Aorta (tissue), 5 donors: ENCODE results near the gene DDX41. TPM values are rescaled to one million over a fixed set of nuclear protein-coding genes. Genes with fewer than 3 reads are reported as not detected.

Experiments used
- ATAC-seq: fragments of 200-7000 bp; cut with Tn5 transposase; one replicate; pipeline ENCODE4 v1.9.1; 2022; ENCODE audit warnings: moderate library complexity; ENCODE audit not compliant: low FRiP score
- DNase-seq, 2 donors: peaks; one replicate each; pipeline ENCODE4 v3.0.0-alpha.2; 2020
- H3K27ac ChIP-seq, 2 donors: one replicate each; pipeline ENCODE4 v1.5.1; 2013; ENCODE audit warnings: low read length in 2 of 2, mild to moderate bottlenecking in 2 of 2, moderate library complexity in 2 of 2, control low read depth in 1 of 2, inconsistent platforms in 1 of 2, low read depth in 1 of 2
- H3K27me3 ChIP-seq, 2 donors: one replicate each; pipeline ENCODE4 v1.6.1; 2013; ENCODE audit warnings: control low read depth in 1 of 2, low read length in 1 of 2, mild to moderate bottlenecking in 1 of 2, moderate library complexity in 1 of 2; ENCODE audit not compliant: insufficient read depth in 2 of 2, control insufficient read depth in 1 of 2
- H3K36me3 ChIP-seq, 2 donors: one replicate each; pipeline ENCODE4 v1.6.1; 2013; ENCODE audit warnings: control low read depth in 1 of 2, low read length in 1 of 2, mild to moderate bottlenecking in 1 of 2; ENCODE audit not compliant: insufficient read depth in 2 of 2, control insufficient read depth in 1 of 2
- H3K4me1 ChIP-seq, 2 donors: one replicate each; pipeline ENCODE4 v1.6.1; 2013; ENCODE audit warnings: low read length in 2 of 2, control low read depth in 1 of 2, mild to moderate bottlenecking in 1 of 2, moderate library complexity in 1 of 2; ENCODE audit not compliant: insufficient read depth in 2 of 2, control insufficient read depth in 1 of 2
- H3K4me3 ChIP-seq, 2 donors: one replicate each; pipeline ENCODE4 v1.5.1; 2013; ENCODE audit warnings: low read length in 2 of 2, control low read depth in 1 of 2, mild to moderate bottlenecking in 1 of 2
- H3K9me3 ChIP-seq: one replicate; pipeline ENCODE4 v1.6.1; 2013; ENCODE audit warnings: mild to moderate bottlenecking, low read length; ENCODE audit not compliant: control insufficient read depth
- WGBS, 2 donors: extraction: QIAGEN DNeasy Blood & Tissue Kit; methylation state at CpG; one replicate each; pipeline ENCODE4 v1.1.7; 2013; 5-methylcytosine and 5-hydroxymethylcytosine counted together
- intact Hi-C, 2 donors: fragments of 100-400 bp; cut with DNase I; formaldehyde crosslinking; loops; one replicate each; pipeline versions ENCODE4 v1.14.2 to v1.15.0; 2022
- polyA plus RNA-seq, 2 donors: library from polyadenylated mRNA; stranded (reverse); fragments of 200-250 nt; gene quantifications; one replicate each; pipeline ENCODE4 v1.2.3, GENCODE V29; 2013
- total RNA-seq, 2 donors: library from RNA; stranded (reverse); fragmentation: NEBNext Ultra II Directional; extraction: Animal tissue kit (Norgen Biotek cat#: 25700); gene quantifications; one replicate each; pipeline ENCODE4 v1.2.1, GENCODE V29; 2021
- donor health status: healthy with polysubstance abuse.
- donor health status: Bipolar disorder and iron deficiency.
- donor health status: DM: no; HTN: no; CAD: no.
- donor health status: DM: no; HTN: no; CAD: no.
- donor health status: DM: yes; HTN: yes; CAD: no.

DDX41 gene
- total and polyA plus RNA-seq, 4 donors = 45.0 to 95.4 (median 50.7) TPM

- Histone ChIP-seq H3K4me3 (no peak overlapping the region), H3K27ac (no peak overlapping the region), H3K27me3 (no peaks in the 10 kb centered on the region), H3K9me3 (no peaks in the 10 kb centered on the region), H3K4me1 (no peaks in the 10 kb centered on the region), H3K36me3 (no peaks in the 10 kb centered on the region)
- ATAC-seq = no peak
- intact Hi-C loops = no loop called here
- WGBS, 2 donors = 83 to 84% methylated on average over 9 of the region's 9 CpGs
- DNase-seq = no peak
Measured at GRCh38 chr5:177507165-177507564, 9.6 kb downstream of the DDX41 start.

GRCh38 chr5:177505075-177505474 is 11.7 kb downstream of the DDX41 start:
- peak in 1 of 2 donors; percentile 68 for DNase-seq
- Histone ChIP-seq H3K4me1 (no peaks in the 10 kb centered on the region), H3K9me3 (no peaks in the 10 kb centered on the region), H3K4me3 (no peak overlapping the region), H3K27me3 (no peaks in the 10 kb centered on the region), H3K27ac (no peak overlapping the region), H3K36me3 (no peaks in the 10 kb centered on the region)
- intact Hi-C loops = no loop called here
- WGBS, 2 donors = 94 to 100% methylated on average over 4 of the region's 4 CpGs
- no peak for ATAC-seq

GRCh38 chr5:177504086-177505056 is 12.4 kb downstream of the DDX41 start:
- Histone ChIP-seq H3K4me1 (no peaks in the 10 kb centered on the region), H3K9me3 (no peaks in the 10 kb centered on the region), H3K4me3 (no peak overlapping the region), H3K36me3 (no peaks in the 10 kb centered on the region), H3K27ac (no peak overlapping the region), H3K27me3 (no peaks in the 10 kb centered on the region)
- WGBS, 2 donors = 89 to 90% methylated on average over 47 of the region's 47 CpGs
- DNase-seq (peak in 1 of 2 donors; percentile 46), ATAC-seq (no peak)
- intact Hi-C loops = loop anchor here in 1 of 2 donors (5.0 kb wide), 1 partner anchor 112 kb away; no protein-coding TSS in a partner anchor

GRCh38 chr5:177503351-177504085 is 13.2 kb downstream of the DDX41 start:
- 89 to 90% methylated on average over 24 of the region's 24 CpGs for WGBS, 2 donors

GRCh38 chr5:177502886-177503285 is 13.9 kb downstream of the DDX41 start:
- intact Hi-C loops = loop anchor here in 1 of 2 donors (5.0 kb wide), 1 partner anchor 111 kb away; no protein-coding TSS in a partner anchor
- no peak overlapping the region for H3K27ac ChIP-seq
- H3K4me1 ChIP-seq = no peaks in the 10 kb centered on the region
- WGBS, 2 donors = 85% methylated on average over 16 of the region's 16 CpGs
- ATAC-seq = no peak
- no peak for DNase-seq
- H3K4me3 ChIP-seq = no peak overlapping the region
- H3K9me3 ChIP-seq = no peaks in the 10 kb centered on the region
- no peaks in the 10 kb centered on the region for H3K27me3 ChIP-seq
- H3K36me3 ChIP-seq = no peaks in the 10 kb centered on the region

More at GRCh38 chr5:177503351-177504085, 13.2 kb downstream of the DDX41 start:
- Histone ChIP-seq H3K4me1 (no peaks in the 10 kb centered on the region), H3K27me3 (no peaks in the 10 kb centered on the region), H3K27ac (no peak overlapping the region), H3K36me3 (no peaks in the 10 kb centered on the region), H3K4me3 (no peak overlapping the region), H3K9me3 (no peaks in the 10 kb centered on the region)
- intact Hi-C loops = loop anchor here in 1 of 2 donors (5.0 kb wide), 1 partner anchor 111 kb away; no protein-coding TSS in a partner anchor
- DNase-seq (no peak), ATAC-seq (no peak)

GRCh38 chr5:177501874-177502678 is 14.7 kb downstream of the DDX41 start:
- no peaks in the 10 kb centered on the region for H3K4me1 ChIP-seq
- DNase-seq (no peak), ATAC-seq (no peak)
- H3K4me3 ChIP-seq = no peak overlapping the region
- no peaks in the 10 kb centered on the region for H3K36me3 ChIP-seq
- intact Hi-C loops = loop anchor here (1.0 to 5.0 kb wide), 2 partner anchors 110 to 112 kb away; no protein-coding TSS in a partner anchor
- H3K27me3 ChIP-seq = no peaks in the 10 kb centered on the region
- WGBS, 2 donors = 66 to 71% methylated on average over 9 of the region's 9 CpGs
- no peaks in the 10 kb centered on the region for H3K9me3 ChIP-seq
- no peak overlapping the region for H3K27ac ChIP-seq

- Histone ChIP-seq H3K4me3 (no peak overlapping the region), H3K27ac (no peak overlapping the region), H3K4me1 (no peaks in the 10 kb centered on the region), H3K9me3 (no peaks in the 10 kb centered on the region), H3K36me3 (no peaks in the 10 kb centered on the region), H3K27me3 (no peaks in the 10 kb centered on the region)
- ATAC-seq = peak; percentile 55
- WGBS, 2 donors = 14 to 17% methylated on average over 10 of the region's 10 CpGs
- intact Hi-C loops = loop anchor here (1.0 to 5.0 kb wide), 2 partner anchors 109 to 111 kb away; no protein-coding TSS in a partner anchor
- DNase-seq = peak; percentile 94 to 99
Measured at GRCh38 chr5:177500685-177501522, 15.9 kb downstream of the DDX41 start.
